ENCODE data around the gene CCNL1. TPM values are rescaled to one million over a fixed set of nuclear protein-coding genes. Genes with fewer than 3 reads are reported as not detected.

Gene CCNL1
- total RNA-seq, 2 donors from 2014 or later: 94.5 to 157 TPM

DNA sequence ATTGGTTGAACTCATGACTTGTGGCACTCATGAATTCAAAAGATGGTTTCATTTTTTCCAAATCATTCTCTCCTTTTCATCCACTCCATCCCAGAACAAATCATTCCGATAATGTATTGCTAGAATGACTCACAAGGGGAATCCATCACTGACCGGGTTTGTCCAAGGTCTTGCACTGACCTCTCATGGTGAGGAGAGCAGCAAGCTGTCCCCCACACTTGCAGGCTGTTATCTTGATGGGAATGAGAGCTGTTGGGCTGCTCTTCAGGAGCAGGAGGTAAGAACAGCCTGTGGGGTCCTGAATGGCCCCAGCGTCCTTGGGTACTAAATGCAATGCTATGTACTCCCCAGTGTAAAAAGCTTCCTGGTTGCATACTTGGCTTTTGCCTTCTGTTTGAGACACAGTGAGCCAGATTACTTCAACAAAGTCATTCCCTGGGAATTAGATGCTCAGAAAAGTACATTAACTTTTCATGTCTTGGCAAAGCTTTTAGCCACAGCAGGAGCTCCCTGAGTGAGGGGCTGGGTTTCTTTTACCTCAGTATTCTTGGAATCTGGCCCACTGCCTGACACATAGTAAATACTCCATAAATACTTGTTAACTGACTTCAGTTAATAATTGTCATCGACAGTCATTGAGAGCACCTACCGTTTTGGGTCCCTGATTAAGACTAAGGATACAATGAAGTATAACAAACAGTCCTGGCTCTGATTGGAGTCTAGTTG, 24.1 kb downstream of the CCNL1 start:
- H3K4me3 ChIP-seq: no peak overlapping the region
- H3K27ac ChIP-seq: peak overlapping the region; percentile 77 to 94
- peaks cover 35% of the 10 kb centered on the region for H3K4me1 ChIP-seq (replicated peaks)
- no peaks in the 10 kb centered on the region for H3K9me3 ChIP-seq
- WGBS: 39% methylated on average over 5 of the region's 5 CpGs
- intact Hi-C loops (cut with DNase I): loop anchor here (2.0 kb wide), 1 partner anchor 461 kb away; the partner anchor contains the start of gene TIPARP
- H3K36me3 ChIP-seq: no peaks in the 10 kb centered on the region
- H3K27me3 ChIP-seq (replicated peaks; ENCODE audit: insufficient read depth): no peaks in the 10 kb centered on the region
- DNase-seq (ENCODE audit: low spot score): no peak
- TF ChIP-seq POLR2AphosphoS5 (IDR thresholded peaks at IDR 0.05): no peak
- TF ChIP-seq, protein P1, sequence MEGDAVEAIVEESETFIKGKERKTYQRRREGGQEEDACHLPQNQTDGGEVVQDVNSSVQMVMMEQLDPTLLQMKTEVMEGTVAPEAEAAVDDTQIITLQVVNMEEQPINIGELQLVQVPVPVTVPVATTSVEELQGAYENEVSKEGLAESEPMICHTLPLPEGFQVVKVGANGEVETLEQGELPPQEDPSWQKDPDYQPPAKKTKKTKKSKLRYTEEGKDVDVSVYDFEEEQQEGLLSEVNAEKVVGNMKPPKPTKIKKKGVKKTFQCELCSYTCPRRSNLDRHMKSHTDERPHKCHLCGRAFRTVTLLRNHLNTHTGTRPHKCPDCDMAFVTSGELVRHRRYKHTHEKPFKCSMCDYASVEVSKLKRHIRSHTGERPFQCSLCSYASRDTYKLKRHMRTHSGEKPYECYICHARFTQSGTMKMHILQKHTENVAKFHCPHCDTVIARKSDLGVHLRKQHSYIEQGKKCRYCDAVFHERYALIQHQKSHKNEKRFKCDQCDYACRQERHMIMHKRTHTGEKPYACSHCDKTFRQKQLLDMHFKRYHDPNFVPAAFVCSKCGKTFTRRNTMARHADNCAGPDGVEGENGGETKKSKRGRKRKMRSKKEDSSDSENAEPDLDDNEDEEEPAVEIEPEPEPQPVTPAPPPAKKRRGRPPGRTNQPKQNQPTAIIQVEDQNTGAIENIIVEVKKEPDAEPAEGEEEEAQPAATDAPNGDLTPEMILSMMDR (IDR thresholded peaks at IDR 0.05): peak in 2 of 4 experiments; percentile 12 to 16

DNA sequence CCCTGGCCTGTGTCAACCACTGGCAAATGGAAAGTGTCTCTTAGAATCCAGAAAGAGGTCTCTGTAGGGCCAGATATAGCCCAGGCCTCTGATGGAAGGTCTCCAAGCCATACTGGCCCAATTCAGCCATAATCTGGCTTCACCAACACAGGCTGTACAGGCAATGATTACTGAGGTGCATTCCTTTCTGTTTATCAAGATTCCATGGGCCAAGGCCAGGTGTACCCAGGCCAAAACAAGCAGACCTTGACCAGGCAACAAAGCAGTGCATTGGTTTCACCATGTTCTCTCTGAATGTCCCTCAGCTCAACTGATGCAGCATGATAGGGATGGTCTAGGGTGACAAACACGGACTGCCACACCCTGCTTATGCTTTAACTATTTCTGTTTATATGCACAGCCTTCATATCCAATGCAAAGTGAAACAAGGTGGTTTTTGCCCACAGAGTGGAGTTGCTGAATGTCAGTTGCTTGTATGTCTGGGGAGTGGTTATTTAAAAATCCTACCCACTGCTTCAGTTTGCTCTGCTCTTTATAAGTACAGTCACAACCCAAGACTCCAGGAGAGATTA, 25.2 kb downstream of the CCNL1 start:
- intact Hi-C loops (cut with DNase I): loop anchor here (5.0 kb wide), 3 partner anchors 307 to 982 kb away; partner anchors contain the start of gene LEKR1
- Histone ChIP-seq H3K27me3 (replicated peaks; ENCODE audit: insufficient read depth) (no peaks in the 10 kb centered on the region), H3K36me3 (no peaks in the 10 kb centered on the region), H3K27ac (peak overlapping the region; percentile 77 to 94), H3K4me1 (replicated peaks) (peaks cover 44% of the 10 kb centered on the region), H3K4me3 (no peak overlapping the region), H3K9me3 (no peaks in the 10 kb centered on the region)
- peak; percentile 96 for TF ChIP-seq POLR2AphosphoS5 (IDR thresholded peaks at IDR 0.05)
- TF ChIP-seq POLR2A (IDR thresholded peaks at IDR 0.05): no peak
- TF ChIP-seq, protein P1 (IDR thresholded peaks at IDR 0.05): no peak
- 6% methylated on average over 1 of the region's 1 CpG for whole genome bisulfite sequencing
- peak; percentile 90 for DNase-seq (ENCODE audit: low spot score)

DNA sequence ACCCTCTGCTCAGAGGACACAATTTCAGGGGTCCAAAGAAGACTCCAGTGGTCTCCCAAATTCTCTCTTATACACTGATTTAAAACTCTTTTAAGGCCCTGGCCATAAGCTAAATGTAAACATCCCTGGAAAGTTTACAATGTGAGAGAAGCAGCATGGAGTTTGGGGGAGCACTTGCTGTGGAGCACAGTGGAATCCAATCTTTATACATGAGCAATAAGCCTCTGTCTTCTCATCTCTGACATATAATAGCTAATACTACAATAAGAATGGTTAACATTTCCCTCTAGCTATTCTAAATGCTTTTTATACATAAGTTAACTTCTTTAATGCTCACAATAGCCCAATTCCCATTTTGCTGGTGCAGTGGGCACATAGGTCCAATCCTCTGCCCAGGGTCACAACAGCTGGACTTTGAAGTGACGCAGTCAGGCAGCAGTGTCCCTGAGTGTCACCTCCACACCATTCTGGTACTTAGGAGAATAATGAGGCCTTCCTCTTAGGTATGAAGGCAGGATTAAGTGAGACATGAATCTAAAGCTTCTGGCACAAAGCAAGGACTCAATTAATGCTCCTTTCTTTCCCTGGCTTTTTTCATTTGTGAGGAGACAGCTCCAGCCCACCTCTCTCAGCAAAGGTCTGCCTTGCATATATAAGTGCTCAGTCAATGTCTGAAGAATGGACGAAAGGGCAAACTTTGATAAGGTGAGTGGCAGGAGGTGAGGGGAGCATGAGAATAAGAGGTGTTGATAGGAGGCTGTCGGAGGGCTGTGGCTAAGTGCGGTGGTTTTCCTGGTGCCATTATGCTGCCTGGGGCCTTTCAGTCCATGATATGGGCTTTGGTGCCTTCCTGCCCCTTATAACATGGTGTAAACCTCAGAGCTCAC, 26.3 kb downstream of the CCNL1 start:
- no peaks in the 10 kb centered on the region for H3K27me3 ChIP-seq (replicated peaks; ENCODE audit: insufficient read depth)
- DNase-seq (ENCODE audit: low spot score): no peak
- peaks cover 54% of the 10 kb centered on the region for H3K4me1 ChIP-seq (replicated peaks)
- WGBS: 98% methylated on average over 4 of the region's 4 CpGs
- H3K9me3 ChIP-seq: no peaks in the 10 kb centered on the region
- intact Hi-C loops (cut with DNase I): loop anchor here (5.0 kb wide), 3 partner anchors 306 to 981 kb away; partner anchors contain the start of gene LEKR1
- no peaks in the 10 kb centered on the region for H3K36me3 ChIP-seq
- TF ChIP-seq POLR2A (IDR thresholded peaks at IDR 0.05) (no peak), POLR2AphosphoS5 (IDR thresholded peaks at IDR 0.05) (no peak)
- TF ChIP-seq, protein P1 (IDR thresholded peaks at IDR 0.05): no peak
- H3K4me3 ChIP-seq: no peak overlapping the region
- H3K27ac ChIP-seq: peak overlapping the region; percentile 77 to 94

DNA sequence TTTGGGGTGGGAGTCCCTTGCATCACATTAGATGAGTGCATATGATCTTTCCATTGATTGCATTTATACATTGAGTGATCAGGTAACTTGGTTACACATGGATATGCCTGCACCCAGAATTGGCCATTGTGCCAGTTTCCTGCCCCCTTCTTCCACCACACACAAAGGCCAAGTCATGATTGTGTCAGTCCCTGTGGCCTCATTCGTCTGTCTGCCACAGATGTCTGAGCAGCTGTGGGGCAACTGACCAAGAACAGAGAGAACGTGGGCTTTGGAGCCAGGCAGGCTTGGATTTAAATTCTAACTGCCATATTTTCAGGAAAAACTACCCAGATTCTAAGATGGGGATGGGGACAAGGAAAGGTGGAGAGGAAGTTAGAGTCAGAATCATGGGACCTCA, 27.0 kb downstream of the CCNL1 start:
- Histone ChIP-seq H3K4me1 (replicated peaks) (peaks cover 56% of the 10 kb centered on the region), H3K27me3 (replicated peaks; ENCODE audit: insufficient read depth) (no peaks in the 10 kb centered on the region), H3K36me3 (no peaks in the 10 kb centered on the region), H3K27ac (peak overlapping the region in 1 of 2 donors; percentile 94), H3K9me3 (no peaks in the 10 kb centered on the region), H3K4me3 (no peak overlapping the region)
- TF ChIP-seq POLR2A (IDR thresholded peaks at IDR 0.05) (no peak), POLR2AphosphoS5 (IDR thresholded peaks at IDR 0.05) (no peak)
- TF ChIP-seq, protein P1 (IDR thresholded peaks at IDR 0.05): no peak
- DNase-seq (ENCODE audit: low spot score): no peak
- 61% methylated on average over 2 of the region's 2 CpGs for WGBS
- intact Hi-C loops (cut with DNase I): loop anchor here (5.0 kb wide), 3 partner anchors 306 to 981 kb away; partner anchors contain the start of gene LEKR1
